NCI-H82 treated with DMSO at 0.1 percent for 48 hours (cell line): ENCODE measurements around the gene PPARD.
"Not testable (repeated sequence)": the region's sequence is repeated elsewhere in the genome, so short reads cannot be mapped to it uniquely, and the experiment has no call there.

Experiments used
- DNase-seq: peaks from one replicate; lab custom pipeline; 2025; ENCODE audit not compliant: unreplicated experiment; lab: John Stamatoyannopoulos, UW

Gene PPARD

GRCh38 chr6:35312076-35312800 lies 30.1 kb upstream of the PPARD start:
- DNase-seq: no peak

GRCh38 chr6:35312807-35313206 lies 29.6 kb upstream of the PPARD start:
- no peak for DNase-seq

- no peak for DNase-seq
Measured at GRCh38 chr6:35317483-35318195, 24.7 kb upstream of the PPARD start.

GRCh38 chr6:35318196-35319171 lies 23.9 kb upstream of the PPARD start:
- peak; percentile 70 for DNase-seq

- no peak for DNase-seq
Measured at GRCh38 chr6:35319346-35320030, 22.9 kb upstream of the PPARD start.

GRCh38 chr6:35320031-35320410 lies 22.3 kb upstream of the PPARD start:
- no peak for DNase-seq

- DNase-seq: no peak
Measured at GRCh38 chr6:35321091-35321490, 21.3 kb upstream of the PPARD start.

- DNase-seq: no peak
Measured at GRCh38 chr6:35327349-35328027, 14.9 kb upstream of the PPARD start.

- no peak for DNase-seq
Measured at GRCh38 chr6:35328108-35328723, 14.1 kb upstream of the PPARD start.

- DNase-seq: not testable (repeated sequence)
Measured at GRCh38 chr6:35328965-35329364, 13.4 kb upstream of the PPARD start.

GRCh38 chr6:35330541-35331119 lies 11.7 kb upstream of the PPARD start:
- no peak for DNase-seq

- DNase-seq: not testable (repeated sequence)
Measured at GRCh38 chr6:35332074-35332887, 10.1 kb upstream of the PPARD start.

- DNase-seq: no peak
Measured at GRCh38 chr6:35341557-35341956, 801 bp upstream of the PPARD start.

GRCh38 chr6:35343092-35343834 lies 905 bp downstream of the PPARD start:
- DNase-seq: peak; percentile 43

GRCh38 chr6:35343835-35344550 lies 1.6 kb downstream of the PPARD start:
- DNase-seq: no peak

GRCh38 chr6:35351422-35351821 lies 9.1 kb downstream of the PPARD start:
- DNase-seq: no peak

GRCh38 chr6:35352735-35353134 lies 10.4 kb downstream of the PPARD start:
- no peak for DNase-seq
